HG02973 (cell line): ENCODE measurements around the gene VAMP2.
"Not testable (repeated sequence)": the region's sequence is repeated elsewhere in the genome, so short reads cannot be mapped to it uniquely, and the experiment has no call there.

Source experiments
- ATAC-seq: cut with Tn5 transposase; IDR thresholded peaks from one replicate; pipeline ENCODE4 v1.9.1; 2021; ENCODE audit warnings: moderate library complexity; ENCODE audit not compliant: unreplicated experiment

Gene VAMP2

GRCh38 chr17:8176197-8176940 lies 13.6 kb upstream of the VAMP2 start, which contains the start of gene TMEM107:
Gene TMEM107 (minus strand): TSS chr17:8176380. CDS start chr17:8176286, 94 bp downstream.
- peak; percentile 45 for ATAC-seq

- peak; percentile 4 for ATAC-seq
Measured at GRCh38 chr17:8175795-8176196, 13.0 kb upstream of the VAMP2 start.

GRCh38 chr17:8173871-8174322 lies 11.1 kb upstream of the VAMP2 start:
- no peak for ATAC-seq

- ATAC-seq: peak; percentile 61
Measured at GRCh38 chr17:8173056-8173870, 10.5 kb upstream of the VAMP2 start.

- not testable (repeated sequence) for ATAC-seq
Measured at GRCh38 chr17:8170186-8170585, 7.4 kb upstream of the VAMP2 start.

GRCh38 chr17:8167526-8167925 lies 4.8 kb upstream of the VAMP2 start:
- ATAC-seq: no peak

- ATAC-seq: no peak
Measured at GRCh38 chr17:8166731-8167130, 4.0 kb upstream of the VAMP2 start.

- no peak for ATAC-seq
Measured at GRCh38 chr17:8164815-8165131, 2.0 kb upstream of the VAMP2 start.

- no peak for ATAC-seq
Measured at GRCh38 chr17:8163978-8164814, 1.4 kb upstream of the VAMP2 start.

- ATAC-seq: no peak
Measured at GRCh38 chr17:8162997-8163977, 539 bp upstream of the VAMP2 start.

- no peak for ATAC-seq
Measured at GRCh38 chr17:8161289-8162232, 1.2 kb downstream of the VAMP2 start.

GRCh38 chr17:8160741-8161221 lies 2.0 kb downstream of the VAMP2 start:
- no peak for ATAC-seq

GRCh38 chr17:8160224-8160577 lies 2.5 kb downstream of the VAMP2 start:
- ATAC-seq: no peak

- no peak for ATAC-seq
Measured at GRCh38 chr17:8159459-8160223, 3.1 kb downstream of the VAMP2 start.

GRCh38 chr17:8159032-8159400 lies 3.7 kb downstream of the VAMP2 start:
- ATAC-seq: no peak

GRCh38 chr17:8158267-8159031 lies 4.3 kb downstream of the VAMP2 start:
- ATAC-seq: no peak

GRCh38 chr17:8156246-8156992 lies 6.3 kb downstream of the VAMP2 start:
- peak; percentile 63 for ATAC-seq
